ENCODE measurements around the gene TWF1.

The TWF1 gene

GRCh38 chr12:43763769-43764168 lies 42.3 kb downstream of the TWF1 start:
- H3K79me2 ChIP-seq (ENCODE audit: low read length) = peaks cover 20% of the 10 kb centered on the region
- no peaks in the 10 kb centered on the region for H3K9me3 ChIP-seq (ENCODE audit: insufficient read depth, low read length)
- H3K27me3 ChIP-seq (ENCODE audit: low read depth, low read length) = no peaks in the 10 kb centered on the region
- no peak for TF ChIP-seq EZH2phosphoT487 (IDR thresholded peaks at IDR 0.05; ENCODE audit: low read depth)
- no peak for TF ChIP-seq CTCF (IDR thresholded peaks at IDR 0.05; ENCODE audit: low read depth, low read length)
- H3K9ac ChIP-seq (ENCODE audit: low read length) = no peak overlapping the region
- H3K36me3 ChIP-seq (replicated peaks; ENCODE audit: low read depth, low read length) = peaks cover 7% of the 10 kb centered on the region
- H4K20me1 ChIP-seq (ENCODE audit: insufficient read depth, low read length) = no peaks in the 10 kb centered on the region
- no peak overlapping the region for H3K27ac ChIP-seq (ENCODE audit: low read length)
- no peak overlapping the region for H3K4me3 ChIP-seq (ENCODE audit: low read length)
- peaks cover 10% of the 10 kb centered on the region for H3K4me1 ChIP-seq (ENCODE audit: low read length)
- H2AFZ ChIP-seq (ENCODE audit: low read depth, low read length) = no peak overlapping the region
- H3K4me2 ChIP-seq (ENCODE audit: low read length) = no peak overlapping the region

- Histone ChIP-seq H3K36me3 (replicated peaks; ENCODE audit: low read depth, low read length) (peaks cover 4% of the 10 kb centered on the region), H3K4me1 (ENCODE audit: low read length) (peaks cover 14% of the 10 kb centered on the region), H3K27ac (ENCODE audit: low read length) (no peak overlapping the region), H3K4me2 (ENCODE audit: low read length) (no peak overlapping the region), H4K20me1 (ENCODE audit: insufficient read depth, low read length) (no peaks in the 10 kb centered on the region), H3K9ac (ENCODE audit: low read length) (no peak overlapping the region), H3K4me3 (ENCODE audit: low read length) (no peak overlapping the region), H3K79me2 (ENCODE audit: low read length) (peaks cover 29% of the 10 kb centered on the region), H3K27me3 (ENCODE audit: low read depth, low read length) (no peaks in the 10 kb centered on the region), H2AFZ (ENCODE audit: low read depth, low read length) (no peak overlapping the region), H3K9me3 (ENCODE audit: insufficient read depth, low read length) (no peaks in the 10 kb centered on the region)
- TF ChIP-seq EZH2phosphoT487 (IDR thresholded peaks at IDR 0.05; ENCODE audit: low read depth) (no peak), CTCF (IDR thresholded peaks at IDR 0.05; ENCODE audit: low read depth, low read length) (no peak)
Measured at GRCh38 chr12:43762596-43762995, 43.5 kb downstream of the TWF1 start.

GRCh38 chr12:43761500-43761899 lies 44.6 kb downstream of the TWF1 start:
- Histone ChIP-seq H3K27ac (ENCODE audit: low read length) (no peak overlapping the region), H2AFZ (ENCODE audit: low read depth, low read length) (no peak overlapping the region), H3K4me2 (ENCODE audit: low read length) (no peak overlapping the region), H3K4me3 (ENCODE audit: low read length) (no peak overlapping the region), H3K9ac (ENCODE audit: low read length) (no peak overlapping the region), H3K36me3 (replicated peaks; ENCODE audit: low read depth, low read length) (peaks cover 4% of the 10 kb centered on the region), H3K79me2 (ENCODE audit: low read length) (peaks cover 36% of the 10 kb centered on the region), H3K9me3 (ENCODE audit: insufficient read depth, low read length) (no peaks in the 10 kb centered on the region), H3K27me3 (ENCODE audit: low read depth, low read length) (no peaks in the 10 kb centered on the region), H3K4me1 (ENCODE audit: low read length) (peaks cover 17% of the 10 kb centered on the region), H4K20me1 (ENCODE audit: insufficient read depth, low read length) (no peaks in the 10 kb centered on the region)
- TF ChIP-seq EZH2phosphoT487 (IDR thresholded peaks at IDR 0.05; ENCODE audit: low read depth) (no peak), CTCF (IDR thresholded peaks at IDR 0.05; ENCODE audit: low read depth, low read length) (no peak)

- H3K4me1 ChIP-seq (ENCODE audit: low read length) = peaks cover 17% of the 10 kb centered on the region
- H3K79me2 ChIP-seq (ENCODE audit: low read length) = peaks cover 40% of the 10 kb centered on the region
- no peak overlapping the region for H3K27ac ChIP-seq (ENCODE audit: low read length)
- peak overlapping the region; percentile 93 for H3K9ac ChIP-seq (ENCODE audit: low read length)
- peak overlapping the region; percentile 95 for H3K4me2 ChIP-seq (ENCODE audit: low read length)
- peak overlapping the region; percentile 94 for H3K4me3 ChIP-seq (ENCODE audit: low read length)
- no peaks in the 10 kb centered on the region for H3K9me3 ChIP-seq (ENCODE audit: insufficient read depth, low read length)
- H2AFZ ChIP-seq (ENCODE audit: low read depth, low read length) = no peak overlapping the region
- TF ChIP-seq EZH2phosphoT487 (IDR thresholded peaks at IDR 0.05; ENCODE audit: low read depth) = no peak
- TF ChIP-seq CTCF (IDR thresholded peaks at IDR 0.05; ENCODE audit: low read depth, low read length) = no peak
- H3K27me3 ChIP-seq (ENCODE audit: low read depth, low read length) = no peaks in the 10 kb centered on the region
- no peaks in the 10 kb centered on the region for H4K20me1 ChIP-seq (ENCODE audit: insufficient read depth, low read length)
- H3K36me3 ChIP-seq (replicated peaks; ENCODE audit: low read depth, low read length) = peaks cover 9% of the 10 kb centered on the region
Measured at GRCh38 chr12:43760396-43760795, 45.7 kb downstream of the TWF1 start.

All from OCI-LY3 (cell line).